Stimulated activated CD4-positive, alpha-beta T cell treated with anti-CD3 and anti-CD28 coated beads, Interleukin-1b, Interleukin-23, amount 100 ng/mL, for 24 hours (primary cell): ENCODE measurements around the gene ARVCF.

ENCODE experiments used
- DNase-seq, 4 experiments: peaks; one replicate each; pipeline ENCODE4 v3.0.0-alpha.2; 2020; ENCODE audit warnings: low read depth in 4 of 4, low spot score in 1 of 4

The ARVCF gene

DNA sequence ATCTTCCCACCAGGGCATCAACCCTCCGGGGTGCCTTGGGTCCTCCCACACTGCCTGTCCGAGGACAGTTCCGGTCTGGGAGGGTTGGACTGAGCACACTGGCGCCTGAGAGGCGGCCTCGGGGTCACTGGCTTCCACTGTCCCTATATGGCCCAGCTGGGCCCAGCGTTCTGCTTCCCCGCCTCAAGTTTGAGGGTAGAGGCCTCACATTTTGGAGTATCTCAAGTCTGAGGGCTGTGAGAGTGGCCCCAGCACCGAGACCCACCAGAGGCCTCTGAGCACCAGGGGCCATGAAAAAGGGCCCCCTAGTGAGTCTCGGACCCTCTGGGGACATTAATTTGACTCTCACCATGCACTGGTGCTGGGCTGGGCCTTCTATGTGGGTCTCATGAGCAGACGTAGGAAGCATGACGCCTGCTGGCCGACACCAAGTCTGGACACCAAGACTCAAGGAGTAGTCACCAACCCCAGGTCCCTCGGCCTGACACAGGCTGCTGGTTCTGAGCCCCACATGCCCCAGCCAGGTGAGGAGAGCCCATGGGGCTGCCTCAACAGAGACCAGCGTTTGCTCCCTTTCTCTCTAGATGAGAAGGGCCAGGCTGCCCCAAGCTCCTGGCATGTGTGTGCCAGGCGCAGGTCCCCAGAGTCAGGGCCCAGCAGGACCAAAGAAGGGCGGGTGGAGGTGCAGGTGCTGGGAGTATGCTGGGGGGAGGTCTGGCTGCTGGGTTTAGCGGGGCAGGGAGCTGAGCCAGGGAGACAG is 27.5 kb downstream of the ARVCF start:
- DNase-seq = no peak

DNA sequence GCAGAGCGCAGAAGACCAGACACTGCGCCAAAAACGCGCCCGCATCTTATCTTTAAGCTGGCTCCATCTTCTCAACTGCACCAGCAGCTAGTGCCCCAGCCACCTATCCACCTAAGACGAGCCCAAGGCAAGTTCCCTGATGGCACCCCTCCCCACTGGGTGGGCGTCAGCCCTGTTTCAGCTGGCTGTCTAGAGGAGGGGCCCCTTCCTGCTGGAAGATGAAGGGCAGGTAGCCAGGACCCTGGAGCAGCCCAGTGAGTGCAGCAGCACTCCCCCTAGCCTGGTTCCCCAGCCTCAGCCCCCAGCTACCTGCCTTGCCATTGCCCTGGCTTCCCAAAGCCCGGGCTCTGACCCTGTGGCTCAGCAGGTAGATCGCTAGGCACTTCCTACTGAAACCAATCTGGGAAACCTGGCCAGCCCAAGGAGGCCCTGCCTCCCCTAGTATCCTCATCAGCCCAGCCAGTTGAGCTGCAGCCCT is 28.3 kb downstream of the ARVCF start:
- DNase-seq = no peak

DNA sequence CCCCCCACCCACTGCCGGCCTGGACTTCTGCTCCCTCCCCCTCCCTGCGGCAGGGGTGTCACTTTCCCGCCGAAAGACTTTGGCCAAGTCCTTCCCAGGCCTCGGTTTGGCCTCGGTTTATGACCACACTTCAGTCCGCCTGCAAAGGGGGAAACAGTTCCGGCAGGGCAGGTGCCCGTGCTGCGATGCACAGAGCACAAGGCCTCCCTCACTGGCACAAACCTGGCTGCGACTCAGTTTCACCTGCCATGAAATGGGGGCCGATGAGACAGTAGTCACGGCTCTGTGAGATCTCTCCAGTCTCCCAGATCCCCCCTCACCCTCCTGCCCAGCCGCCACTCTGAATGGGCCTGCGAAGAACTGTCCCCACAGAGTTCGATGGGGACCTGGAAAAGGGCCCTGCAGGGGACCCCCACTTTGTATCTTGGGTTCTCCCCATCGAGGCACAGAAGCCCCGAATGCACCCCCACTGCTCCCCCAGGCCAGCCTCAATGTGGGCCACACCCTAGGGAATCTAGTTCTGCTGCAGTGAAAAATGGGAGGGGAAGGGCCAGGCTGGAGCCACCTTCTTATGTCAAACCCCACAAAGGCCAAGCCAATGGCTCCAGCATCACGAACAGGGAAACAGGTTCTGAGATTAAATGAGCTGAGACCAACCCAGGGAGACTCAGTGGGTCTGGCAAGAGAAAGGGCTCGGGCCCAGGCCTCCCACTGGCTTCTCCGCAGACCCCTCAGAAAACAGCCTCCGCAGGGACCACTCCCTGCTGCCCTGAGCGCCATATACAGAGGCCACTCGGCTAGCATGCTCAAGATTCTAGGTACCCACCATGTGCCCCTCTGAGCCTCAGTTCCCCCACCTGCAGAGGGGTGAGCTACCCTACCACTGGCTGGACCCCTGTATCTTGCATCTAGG is 29.0 kb downstream of the ARVCF start:
- DNase-seq = no peak

DNA sequence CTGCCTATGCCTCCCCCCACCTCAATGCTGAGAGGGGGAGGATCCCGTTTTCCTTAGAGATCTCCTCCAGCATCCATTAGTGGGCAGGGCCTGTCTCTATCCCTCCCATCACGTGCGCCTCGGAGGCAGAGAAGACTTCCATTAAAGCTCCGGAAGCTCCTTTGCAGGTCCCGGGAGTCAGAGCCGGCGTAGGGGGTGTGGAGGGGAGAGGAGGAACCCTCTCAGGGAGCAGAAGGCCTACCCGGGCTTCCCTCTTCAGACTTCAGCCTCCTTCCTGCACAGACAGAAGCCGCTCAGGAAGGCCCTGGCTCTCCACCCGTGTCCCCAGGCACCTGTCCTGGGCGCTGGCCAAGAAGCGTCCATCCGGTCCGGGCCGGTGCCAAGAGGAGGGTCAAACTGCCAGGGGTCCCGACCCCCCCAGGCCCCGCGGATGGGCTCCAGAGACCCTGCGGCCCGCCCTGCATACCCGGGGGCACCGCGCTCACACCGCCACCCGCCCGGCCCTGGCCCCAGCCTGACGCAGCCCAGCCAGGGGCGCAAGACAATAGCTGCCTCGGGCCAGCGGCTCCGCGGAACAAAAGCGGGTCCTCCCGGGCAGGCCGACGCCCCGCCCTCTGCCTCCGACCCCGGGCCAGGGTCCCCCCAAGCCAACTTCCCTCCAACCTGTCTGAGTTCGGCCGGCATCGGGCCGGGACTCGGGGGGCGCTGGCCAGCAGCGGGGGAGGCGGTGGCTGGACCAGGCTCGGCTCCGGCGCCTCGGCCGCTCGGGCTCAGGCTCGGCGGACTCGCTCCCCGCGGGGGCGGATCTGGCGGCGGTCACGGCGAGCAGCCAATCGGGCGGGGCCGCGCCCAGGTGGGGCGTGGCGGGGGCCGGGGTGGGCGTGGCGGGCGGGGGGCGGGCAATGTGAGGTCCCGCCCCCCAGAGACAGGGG is 29.9 kb downstream of the ARVCF start:
- DNase-seq = peak; percentile 36 to 54 (median 38)

DNA sequence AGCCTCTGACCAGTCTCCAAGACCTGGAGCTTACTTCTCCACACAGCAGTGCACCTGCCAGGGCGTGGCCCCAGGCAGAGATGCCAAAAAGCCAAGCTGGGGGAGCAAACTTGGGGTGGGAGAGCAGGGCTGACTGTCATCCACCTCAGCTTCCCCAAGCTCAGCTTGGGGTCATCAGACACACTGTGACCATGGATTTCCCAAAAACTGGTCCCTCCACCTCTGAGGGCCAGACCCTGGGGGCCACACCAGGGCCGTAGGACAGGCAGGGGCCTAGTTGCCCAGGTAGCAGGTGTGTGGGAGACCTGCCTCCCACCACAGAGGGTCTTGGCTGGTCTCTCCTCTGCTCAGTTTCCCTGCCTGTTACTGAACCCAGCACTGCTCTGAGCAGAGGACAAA is 30.6 kb downstream of the ARVCF start:
- no peak for DNase-seq

DNA sequence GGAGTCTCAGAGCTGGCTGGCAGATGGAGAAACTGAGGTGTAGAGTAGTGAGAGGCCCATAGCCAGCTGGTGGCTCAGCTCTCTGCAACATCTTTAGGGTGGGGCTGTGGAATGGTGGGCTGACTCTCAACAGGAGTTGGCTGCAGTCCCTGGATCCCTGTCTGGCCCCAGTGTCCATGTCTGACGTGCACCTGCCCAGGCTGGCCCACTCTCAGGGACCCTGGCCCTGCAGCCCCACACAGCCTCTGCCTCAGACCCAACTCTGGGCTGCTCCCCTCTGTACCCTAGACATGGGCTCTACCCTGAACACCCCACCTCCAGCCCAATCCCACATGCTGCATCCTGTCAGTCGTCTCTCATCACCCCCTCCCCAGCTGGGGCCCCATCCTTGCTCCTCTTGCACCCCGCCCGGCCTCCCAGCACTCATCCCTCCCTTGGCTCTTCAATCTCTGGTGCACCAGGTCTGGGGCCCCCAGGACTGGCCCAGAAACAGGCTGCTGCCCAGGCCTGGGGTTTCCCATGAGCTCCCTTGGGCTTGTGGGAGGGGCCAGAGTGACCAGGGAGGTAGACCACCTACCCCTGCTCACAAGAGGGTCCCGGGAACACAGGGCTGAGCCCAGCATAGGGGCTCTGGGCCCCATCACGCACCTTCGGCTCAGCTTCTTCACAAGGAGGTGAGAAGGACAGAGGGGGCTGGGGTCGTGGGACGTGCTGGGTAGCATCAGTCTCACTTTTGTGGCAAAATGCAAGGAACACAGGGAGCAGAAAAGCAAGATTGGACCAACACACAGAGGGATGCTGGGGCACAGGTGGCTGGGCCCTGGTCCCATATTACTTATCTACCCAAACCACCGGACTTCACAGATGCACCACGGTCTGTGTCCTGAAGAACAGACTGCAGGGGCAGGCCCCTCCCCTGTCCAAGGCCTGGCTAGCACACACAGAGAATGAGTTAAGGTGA is 31.5 kb downstream of the ARVCF start:
- DNase-seq = no peak

DNA sequence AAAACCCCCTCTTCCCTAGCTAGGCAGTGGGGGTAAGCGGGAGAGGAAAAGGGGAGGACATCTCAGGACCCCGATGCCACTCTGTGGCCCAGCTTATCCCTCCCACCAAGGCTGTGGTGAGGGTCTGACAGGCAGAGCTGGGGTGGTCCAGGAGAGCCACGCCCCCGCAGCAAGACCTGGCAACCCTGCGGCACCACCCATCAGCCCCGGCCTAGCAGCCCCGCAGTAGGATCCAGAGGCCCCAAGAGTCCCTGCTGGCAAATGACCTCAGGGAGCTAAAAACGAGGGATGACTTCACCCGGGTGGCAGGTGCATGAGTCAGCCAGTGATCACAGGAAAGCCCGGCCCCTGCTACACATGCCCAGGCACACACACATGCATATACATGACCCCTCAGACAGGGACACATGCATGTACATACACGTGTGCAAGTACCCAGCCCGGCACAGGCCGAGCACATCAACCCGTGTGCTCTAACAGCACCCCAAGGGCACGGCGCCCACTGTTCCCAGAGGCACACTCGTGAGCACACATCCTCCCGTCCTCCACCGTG is 32.3 kb downstream of the ARVCF start:
- DNase-seq = no peak

DNA sequence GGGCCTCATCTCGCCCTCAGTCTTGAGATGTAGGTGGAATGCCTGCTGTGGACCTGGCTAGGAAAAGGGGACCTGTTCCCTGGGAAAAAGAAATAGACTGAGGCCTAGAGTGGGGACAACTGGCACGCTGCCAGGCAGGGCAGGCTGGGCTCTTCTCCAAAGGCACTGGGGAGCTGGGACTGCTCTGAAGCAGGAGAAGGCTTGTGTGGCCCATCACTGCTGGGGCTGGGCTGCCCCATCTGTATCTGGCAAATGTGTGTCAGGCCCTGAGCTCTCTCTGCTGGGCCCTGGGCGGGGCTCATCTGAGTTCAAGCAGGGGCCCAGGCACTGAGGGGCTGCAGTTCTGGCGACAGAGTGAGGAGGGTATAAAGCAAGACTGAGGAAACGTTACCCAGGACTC is 32.9 kb downstream of the ARVCF start:
- DNase-seq = no peak

DNA sequence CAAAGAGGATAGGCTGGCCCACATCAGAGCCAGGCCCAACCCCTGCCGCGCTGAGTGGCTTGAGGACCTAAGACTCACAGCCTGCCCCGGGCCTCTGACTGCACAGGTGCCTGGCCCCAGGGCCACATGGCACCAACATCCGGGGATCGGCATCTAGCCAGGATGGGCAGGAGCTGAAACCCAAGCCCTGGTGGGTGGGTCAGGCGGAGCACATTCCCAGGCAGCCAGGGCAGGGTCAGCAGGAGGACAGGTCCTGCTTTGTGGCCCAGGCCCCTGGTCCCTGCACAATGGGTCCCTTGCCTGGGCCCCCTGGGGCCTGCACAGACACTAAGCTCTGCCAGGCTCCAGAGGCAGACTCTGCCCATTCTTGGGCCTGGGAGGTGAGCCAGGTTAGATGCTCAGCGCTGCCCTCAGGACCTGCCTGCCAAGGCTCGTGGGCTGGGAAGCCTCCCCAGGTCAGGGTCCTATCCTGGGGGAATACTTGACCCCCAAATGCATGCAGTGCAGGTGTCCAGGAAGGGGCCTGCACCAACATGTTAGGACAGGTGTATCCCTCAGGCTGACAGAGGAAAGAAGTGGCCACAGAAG is 33.5 kb downstream of the ARVCF start:
- no peak for DNase-seq

DNA sequence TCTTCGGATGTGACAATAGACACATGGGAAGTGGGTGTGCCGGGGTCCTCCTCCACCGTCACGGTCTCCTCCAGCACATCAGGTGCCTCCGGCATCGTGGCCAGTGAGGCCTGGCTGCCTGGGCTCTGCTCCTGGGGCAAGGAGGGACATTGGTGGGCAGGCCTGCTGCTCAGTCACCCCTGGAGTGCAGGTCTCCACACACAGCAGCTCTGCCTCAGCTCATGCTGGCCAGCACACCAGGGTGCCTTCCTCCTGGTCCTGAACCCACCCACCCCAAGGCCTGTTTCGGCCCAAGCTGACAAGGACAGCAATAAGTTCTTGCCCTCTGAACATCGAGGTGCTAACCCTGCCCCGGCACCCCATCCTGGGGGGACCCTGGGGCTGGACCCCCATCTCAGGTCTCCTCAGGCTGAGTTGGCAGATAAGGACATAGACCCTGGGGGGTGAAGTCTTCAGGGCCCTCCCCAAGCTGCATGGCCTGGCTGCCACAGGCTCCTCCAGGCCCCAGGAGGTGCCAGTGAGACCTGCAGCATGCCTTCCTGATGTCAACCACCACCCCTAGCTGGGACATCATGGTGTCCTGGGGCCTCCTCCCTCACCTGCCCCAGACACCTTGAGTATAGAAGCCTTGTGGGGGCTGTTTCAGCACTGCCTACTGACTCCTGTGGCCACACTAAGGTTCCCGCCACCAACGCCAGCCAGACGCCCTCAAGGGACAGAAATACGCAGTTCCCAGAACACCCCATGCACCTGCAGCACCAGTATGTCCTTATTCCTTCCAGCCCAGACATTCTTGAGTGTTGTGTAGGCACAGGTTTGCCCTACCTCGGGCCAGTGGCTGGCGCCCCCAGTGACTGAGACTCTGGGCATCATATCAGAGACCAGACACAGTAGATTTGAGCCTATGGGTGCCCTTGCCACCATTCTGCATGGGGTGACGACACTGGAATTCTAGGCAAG is 34.4 kb downstream of the ARVCF start:
- no peak for DNase-seq

DNA sequence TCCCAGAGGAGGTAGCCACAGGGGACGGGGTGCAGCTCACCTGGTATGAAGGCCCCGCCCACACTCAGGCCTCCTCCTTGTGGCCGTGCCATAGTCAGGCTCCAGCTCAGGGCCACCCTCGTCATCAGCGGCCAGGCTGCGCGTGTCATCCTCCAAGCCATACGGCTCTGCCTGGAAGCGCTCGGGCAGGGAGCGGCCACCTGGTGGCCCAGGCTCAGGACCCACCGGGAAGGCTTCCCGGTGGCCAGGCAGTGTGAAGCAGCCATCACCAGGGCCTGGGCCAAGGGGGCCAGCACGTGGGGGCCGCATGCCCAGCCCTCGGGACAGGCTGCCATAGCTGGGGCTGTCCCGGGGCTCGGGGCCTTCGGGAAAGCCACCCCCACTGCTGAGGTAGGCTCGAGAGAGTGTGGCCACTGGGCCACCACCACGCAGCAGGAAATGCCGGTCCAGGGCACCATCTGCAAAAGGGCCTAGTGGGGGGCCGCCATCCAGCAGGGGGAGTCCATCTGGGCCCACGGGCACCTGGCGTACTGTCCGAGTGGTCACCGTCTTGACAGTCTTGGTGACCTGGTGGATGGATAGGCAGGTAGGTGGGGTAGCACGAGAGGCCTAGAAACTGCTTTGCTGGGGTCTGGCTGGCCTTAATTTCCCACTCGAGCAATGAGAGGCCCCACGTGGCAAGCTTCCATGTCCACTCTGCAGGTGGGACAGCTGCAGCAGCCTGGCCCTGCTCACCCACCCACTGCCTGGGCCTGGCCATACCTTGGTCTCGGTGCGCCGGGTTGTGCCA is 35.3 kb downstream of the ARVCF start:
- DNase-seq = no peak

DNA sequence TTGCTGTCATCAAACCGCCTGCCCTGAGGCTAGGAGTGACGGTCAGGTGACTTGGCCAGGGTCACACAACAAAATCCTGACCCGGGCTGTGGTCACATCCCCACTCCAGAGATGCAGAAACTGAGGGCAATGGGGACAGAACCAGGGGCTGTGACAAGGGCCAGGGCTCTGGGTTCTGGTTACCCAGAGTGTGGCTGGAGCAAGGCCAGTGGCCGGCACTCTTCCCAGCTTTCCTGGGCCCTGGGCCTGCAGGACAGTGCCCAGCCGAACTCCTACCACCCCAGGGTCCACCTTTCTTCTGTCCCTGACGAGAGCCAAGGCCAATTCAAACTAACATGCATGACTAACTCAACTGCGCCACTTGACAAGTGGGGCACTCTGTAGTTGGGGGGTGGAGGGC is 35.9 kb downstream of the ARVCF start:
- DNase-seq = no peak

DNA sequence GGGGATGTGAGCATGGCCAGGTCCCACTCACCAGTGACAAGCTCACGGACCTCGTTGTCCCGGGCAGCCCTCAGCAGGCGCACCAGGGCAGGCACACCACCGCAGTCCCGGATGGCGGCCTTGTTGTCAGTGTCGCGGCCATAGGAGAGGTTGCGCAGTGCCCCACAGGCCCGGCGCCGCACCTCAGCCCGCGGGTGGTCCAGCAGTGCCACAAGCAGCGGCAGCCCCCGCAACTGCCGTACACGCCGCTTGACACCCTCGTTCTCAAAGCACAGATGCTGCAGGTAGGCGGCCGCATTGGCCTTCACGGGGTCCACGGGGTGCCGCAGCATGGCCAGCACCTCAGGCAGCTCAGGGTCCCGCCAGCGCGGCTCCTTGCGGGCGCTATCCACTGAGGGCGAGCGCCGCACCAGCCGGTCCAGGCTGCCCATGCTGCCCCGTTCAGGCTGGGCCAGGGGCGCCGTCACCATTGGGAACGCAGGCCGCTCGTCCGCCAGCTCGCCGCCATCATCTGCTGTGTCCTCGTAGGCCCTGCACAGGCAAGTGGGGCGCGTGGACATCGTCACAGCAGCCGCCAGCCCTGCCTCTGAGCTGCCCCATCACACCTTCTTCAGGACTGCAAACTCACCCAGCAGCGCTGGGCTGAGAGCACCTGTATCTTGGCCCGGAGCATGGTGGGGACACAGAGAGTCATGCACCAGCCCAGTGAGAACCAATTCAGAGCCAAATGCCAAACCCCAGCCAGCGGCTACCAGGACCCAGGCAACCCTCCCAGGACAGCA is 36.7 kb downstream of the ARVCF start:
- no peak for DNase-seq

DNA sequence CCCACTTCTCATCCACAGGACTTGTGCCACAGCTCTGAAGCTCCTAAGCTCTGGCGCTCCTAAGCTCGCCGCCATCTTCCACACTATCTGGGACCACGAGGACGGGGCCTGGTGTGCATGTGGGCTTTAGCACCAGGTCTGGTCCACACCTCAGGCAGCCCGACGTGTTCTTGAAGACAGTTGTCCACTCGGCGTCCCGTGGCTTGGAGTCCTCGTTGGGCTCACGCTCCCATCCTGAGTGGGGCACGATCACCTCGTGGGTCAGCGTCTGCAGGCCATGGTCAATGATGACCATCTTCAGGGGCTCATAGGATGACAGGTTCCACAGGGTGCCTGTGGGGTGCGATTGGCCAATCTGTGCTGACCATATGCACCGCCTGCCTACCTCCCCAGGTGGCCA is 37.9 kb downstream of the ARVCF start:
- no peak for DNase-seq

DNA sequence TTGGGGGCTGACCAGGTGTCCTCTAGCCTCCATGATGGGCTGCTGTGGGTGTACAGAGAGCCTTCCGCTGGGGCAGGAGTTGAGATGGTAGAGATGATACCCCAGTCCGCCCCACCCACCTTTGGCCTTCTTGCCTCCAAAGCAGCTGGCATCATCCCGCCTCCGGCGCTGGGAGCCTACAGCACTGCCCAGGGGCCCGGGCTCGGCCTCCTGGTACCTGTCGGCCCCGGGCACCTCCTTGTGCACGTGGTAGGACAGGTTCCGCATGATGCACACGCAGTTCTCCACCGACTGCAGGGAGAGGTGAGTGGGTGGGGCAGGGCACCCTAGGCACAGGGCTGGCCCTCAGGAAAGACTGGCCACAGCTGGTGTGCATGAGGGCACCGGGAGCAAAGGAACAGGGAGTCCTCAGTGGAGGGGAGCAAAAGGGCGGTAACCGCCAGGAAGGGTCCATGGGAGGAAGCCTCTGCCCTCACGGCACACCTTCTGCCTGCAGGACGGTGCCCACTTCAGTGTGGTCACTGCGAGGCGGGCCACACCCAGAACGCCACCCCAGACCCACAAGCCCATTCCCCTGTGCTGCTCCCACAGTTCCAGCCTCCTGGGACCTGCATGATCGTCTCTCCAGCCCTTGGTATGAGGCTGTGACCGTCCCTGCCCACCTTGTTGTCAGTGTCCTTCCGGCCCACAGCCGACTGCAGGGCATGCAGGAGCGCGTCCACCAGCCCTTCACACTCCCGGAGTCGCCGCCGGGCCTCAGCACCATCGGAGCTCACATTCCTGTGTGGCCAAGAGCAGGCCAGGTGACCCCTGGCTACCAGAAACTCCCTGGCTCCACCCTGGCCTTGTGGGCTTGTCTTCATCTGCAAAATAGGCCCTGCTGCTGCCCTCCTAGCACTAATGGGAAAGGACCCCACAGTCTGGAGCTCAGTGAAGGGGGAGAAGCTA is 39.1 kb downstream of the ARVCF start:
- no peak for DNase-seq

DNA sequence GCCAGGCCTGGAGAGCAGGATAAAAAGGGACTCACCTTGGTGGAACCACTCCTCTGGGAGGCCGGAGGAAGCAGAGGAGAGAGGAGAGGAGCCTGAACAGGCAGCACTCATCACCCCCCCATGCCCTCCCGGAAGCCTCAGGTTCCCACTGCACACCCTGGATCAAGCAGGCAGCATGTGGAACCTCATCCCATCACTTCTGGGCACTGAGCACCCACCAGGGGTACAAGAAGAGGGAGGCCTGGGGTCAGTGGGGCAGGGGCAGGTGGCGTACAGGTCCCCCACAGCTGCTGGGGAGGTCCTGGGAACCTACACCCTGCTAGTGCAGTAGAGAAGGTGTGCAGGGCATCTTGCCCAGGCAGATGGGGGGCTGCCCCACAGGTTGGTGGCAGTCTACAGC is 40.0 kb downstream of the ARVCF start:
- no peak for DNase-seq
